ENCODE measurements around the gene ARMC9. TPM values are rescaled to one million over a fixed set of nuclear protein-coding genes. Genes with fewer than 3 reads are reported as not detected.

ARMC9 gene
- total and polyA plus RNA-seq, 7 donors = 2.4 to 95.3 (median 24.3) TPM

GRCh38 chr2:231213931-231214642, 15.7 kb downstream of the ARMC9 start:
- Histone ChIP-seq H3K4me1 (peaks cover 0 to 27% (median 19%) of the 10 kb centered on the region in 4 donors), H3K27me3 (no peaks in the 10 kb centered on the region), H3K9me3 (no peaks in the 10 kb centered on the region), H3K27ac (peak overlapping the region in 2 of 4 donors; percentile 77 to 83), H3K4me3 (no peak overlapping the region), H3K36me3 (peaks cover 0 to 64% (median 14%) of the 10 kb centered on the region in 4 donors)
- peak; percentile 24 for DNase-seq
- intact Hi-C loops (cut with DNase I) = no loop called here
- no peak for TF ChIP-seq POLR2A (IDR thresholded peaks at IDR 0.05)
- TF ChIP-seq EP300 (IDR thresholded peaks at IDR 0.05) = no peak
- TF ChIP-seq, protein P1, sequence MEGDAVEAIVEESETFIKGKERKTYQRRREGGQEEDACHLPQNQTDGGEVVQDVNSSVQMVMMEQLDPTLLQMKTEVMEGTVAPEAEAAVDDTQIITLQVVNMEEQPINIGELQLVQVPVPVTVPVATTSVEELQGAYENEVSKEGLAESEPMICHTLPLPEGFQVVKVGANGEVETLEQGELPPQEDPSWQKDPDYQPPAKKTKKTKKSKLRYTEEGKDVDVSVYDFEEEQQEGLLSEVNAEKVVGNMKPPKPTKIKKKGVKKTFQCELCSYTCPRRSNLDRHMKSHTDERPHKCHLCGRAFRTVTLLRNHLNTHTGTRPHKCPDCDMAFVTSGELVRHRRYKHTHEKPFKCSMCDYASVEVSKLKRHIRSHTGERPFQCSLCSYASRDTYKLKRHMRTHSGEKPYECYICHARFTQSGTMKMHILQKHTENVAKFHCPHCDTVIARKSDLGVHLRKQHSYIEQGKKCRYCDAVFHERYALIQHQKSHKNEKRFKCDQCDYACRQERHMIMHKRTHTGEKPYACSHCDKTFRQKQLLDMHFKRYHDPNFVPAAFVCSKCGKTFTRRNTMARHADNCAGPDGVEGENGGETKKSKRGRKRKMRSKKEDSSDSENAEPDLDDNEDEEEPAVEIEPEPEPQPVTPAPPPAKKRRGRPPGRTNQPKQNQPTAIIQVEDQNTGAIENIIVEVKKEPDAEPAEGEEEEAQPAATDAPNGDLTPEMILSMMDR (IDR thresholded peaks at IDR 0.05) = no peak
- no peak for TF ChIP-seq POLR2AphosphoS5 (IDR thresholded peaks at IDR 0.05)
- 89 to 93% methylated on average over 6 of the region's 6 CpGs for WGBS, 2 donors

GRCh38 chr2:231218366-231218765, 19.9 kb downstream of the ARMC9 start:
- WGBS, 2 donors = 89 to 92% methylated on average over 3 of the region's 3 CpGs
- TF ChIP-seq, protein P1 (IDR thresholded peaks at IDR 0.05) = no peak
- TF ChIP-seq POLR2AphosphoS5 (IDR thresholded peaks at IDR 0.05) (no peak), POLR2A (IDR thresholded peaks at IDR 0.05) (no peak), EP300 (IDR thresholded peaks at IDR 0.05) (no peak)

GRCh38 chr2:231219289-231219688, 20.9 kb downstream of the ARMC9 start:
- no peaks in the 10 kb centered on the region for H3K9me3 ChIP-seq
- DNase-seq = no peak
- 90 to 91% methylated on average over 3 of the region's 3 CpGs for WGBS, 2 donors
- peak overlapping the region in 3 of 4 donors; percentile 43 to 89 (median 83) for H3K27ac ChIP-seq
- peaks cover 0 to 60% (median 6%) of the 10 kb centered on the region in 4 donors for H3K36me3 ChIP-seq
- H3K4me3 ChIP-seq = no peak overlapping the region
- TF ChIP-seq, protein P1 (IDR thresholded peaks at IDR 0.05) = no peak
- TF ChIP-seq POLR2AphosphoS5 (IDR thresholded peaks at IDR 0.05) (no peak), POLR2A (IDR thresholded peaks at IDR 0.05) (no peak), EP300 (IDR thresholded peaks at IDR 0.05) (no peak)
- intact Hi-C loops (cut with DNase I) = no loop called here
- H3K4me1 ChIP-seq = peaks cover 0 to 31% (median 27%) of the 10 kb centered on the region in 4 donors
- H3K27me3 ChIP-seq = no peaks in the 10 kb centered on the region

More at GRCh38 chr2:231218366-231218765, 19.9 kb downstream of the ARMC9 start:
- Histone ChIP-seq H3K27me3 (no peaks in the 10 kb centered on the region), H3K9me3 (no peaks in the 10 kb centered on the region), H3K27ac (peak overlapping the region in 3 of 4 donors; percentile 43 to 89 (median 83)), H3K36me3 (peaks cover 0 to 66% (median 9%) of the 10 kb centered on the region in 4 donors), H3K4me3 (no peak overlapping the region), H3K4me1 (peaks cover 0 to 22% (median 18%) of the 10 kb centered on the region in 4 donors)
- peak; percentile 17 for DNase-seq
- intact Hi-C loops (cut with DNase I) = no loop called here

- Histone ChIP-seq H3K4me1 (peaks cover 0 to 46% (median 33%) of the 10 kb centered on the region in 4 donors), H3K27me3 (no peaks in the 10 kb centered on the region), H3K36me3 (peaks cover 0 to 35% (median 0%) of the 10 kb centered on the region in 4 donors), H3K4me3 (no peak overlapping the region), H3K9me3 (no peaks in the 10 kb centered on the region), H3K27ac (peak overlapping the region; percentile 69 to 89 (median 82))
- intact Hi-C loops (cut with DNase I) = no loop called here
- 92 to 95% methylated on average over 3 of the region's 3 CpGs for WGBS, 2 donors
- peak; percentile 18 for DNase-seq
- no peak for TF ChIP-seq POLR2AphosphoS5 (IDR thresholded peaks at IDR 0.05)
- TF ChIP-seq, protein P1 (IDR thresholded peaks at IDR 0.05) = no peak
- no peak for TF ChIP-seq EP300 (IDR thresholded peaks at IDR 0.05)
- TF ChIP-seq POLR2A (IDR thresholded peaks at IDR 0.05) = no peak
Measured at GRCh38 chr2:231221761-231222160, 23.3 kb downstream of the ARMC9 start.
